ENCODE results near the gene SRSF6.
"Not testable (repeated sequence)": the region's sequence is repeated elsewhere in the genome, so short reads cannot be mapped to it uniquely, and the experiment has no call there.

Gene SRSF6

GRCh38 chr20:43457640-43458421, at the start of gene SRSF6:
Gene SRSF6 (plus strand): TSS chr20:43457896. CDS start chr20:43458034, 138 bp downstream.
- peak; percentile 83 to 94 for DNase-seq

GRCh38 chr20:43408848-43409576, 48.7 kb upstream of the SRSF6 start:
- peak; percentile 3 to 14 for DNase-seq

DNA sequence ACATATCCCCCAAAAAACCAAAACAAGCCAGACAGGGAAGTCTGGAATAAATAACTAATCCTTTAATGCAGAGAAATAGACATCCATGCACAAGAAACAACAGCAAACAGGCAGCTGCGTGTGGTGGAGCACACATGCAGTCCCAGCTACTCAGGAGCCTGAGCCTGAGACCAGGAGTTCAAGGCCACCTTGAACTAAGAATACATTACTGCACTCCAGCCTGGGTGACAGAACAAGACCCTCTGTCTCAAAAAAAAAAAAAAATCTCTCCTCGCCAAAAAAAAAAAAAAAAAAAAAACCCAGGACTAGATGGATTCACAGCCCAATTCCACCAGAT, 48.2 kb upstream of the SRSF6 start:
- DNase-seq, result no peak

GRCh38 chr20:43415661-43416430, 41.9 kb upstream of the SRSF6 start:
- DNase-seq, result no peak

GRCh38 chr20:43416591-43417228, 41.0 kb upstream of the SRSF6 start:
- DNase-seq, result no peak

DNA sequence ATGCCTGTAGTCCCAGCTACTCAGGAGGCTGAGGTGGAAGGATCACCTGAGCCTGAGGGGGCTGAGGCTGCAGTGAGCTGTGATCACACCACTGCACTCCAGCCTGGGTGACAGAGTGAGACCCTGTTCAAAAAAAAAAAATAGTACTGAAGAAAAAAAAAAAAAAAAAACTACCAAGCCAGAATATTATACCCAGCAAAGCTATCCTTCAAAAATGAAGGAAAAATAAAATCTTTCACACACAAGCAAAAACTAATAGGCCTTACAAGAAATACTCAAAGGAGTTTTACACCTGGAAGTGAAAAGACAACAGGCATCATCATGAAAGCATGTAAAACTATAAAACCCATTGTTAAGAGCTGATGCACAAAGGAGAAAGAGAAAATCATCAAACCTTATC, 37.5 kb upstream of the SRSF6 start:
- DNase-seq, result no peak

DNA sequence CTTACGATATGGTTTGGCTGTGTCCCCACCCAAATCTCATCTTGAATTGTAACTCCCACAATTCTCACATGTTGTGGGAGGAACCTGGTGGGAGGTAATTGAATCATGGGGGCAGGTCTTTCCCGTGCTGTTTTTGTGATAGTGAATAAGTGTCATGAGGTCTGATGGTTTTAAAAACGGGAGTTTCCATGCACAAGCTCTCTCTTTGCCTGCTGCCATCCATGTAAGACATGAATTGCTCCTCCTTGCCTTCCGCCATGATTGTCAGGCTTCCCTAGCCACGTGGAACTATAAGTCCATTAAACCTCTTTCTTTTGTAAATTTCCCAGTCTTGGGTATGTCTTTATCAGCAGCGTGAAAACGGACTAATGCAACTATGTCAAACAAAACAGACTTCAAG, 36.8 kb upstream of the SRSF6 start:
- DNase-seq, result not testable (repeated sequence)

DNA sequence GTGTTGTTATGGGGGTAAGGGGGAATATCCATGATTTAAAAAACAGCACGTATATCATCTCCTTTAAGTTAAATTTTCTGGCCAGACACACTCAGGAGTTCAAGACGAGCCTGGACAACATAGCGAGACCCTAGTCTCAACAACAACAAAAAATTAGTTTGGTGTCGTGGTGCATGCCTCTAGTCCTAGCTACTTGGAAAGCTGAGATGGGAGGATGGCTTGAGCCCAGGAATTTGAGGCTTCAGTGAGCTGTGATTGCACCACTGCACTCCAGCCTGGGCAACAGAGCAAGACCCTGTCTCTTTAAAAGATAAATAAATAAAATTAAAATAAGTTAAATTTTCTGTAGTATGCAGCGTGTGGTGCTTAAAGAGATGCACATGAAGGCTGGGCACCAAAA, 31.5 kb upstream of the SRSF6 start:
- DNase-seq, result no peak

GRCh38 chr20:43430265-43431133, 27.2 kb upstream of the SRSF6 start:
- no peak for DNase-seq

GRCh38 chr20:43431134-43431519, 26.6 kb upstream of the SRSF6 start:
- DNase-seq, result no peak

- no peak for DNase-seq
Measured at GRCh38 chr20:43432498-43432897, 25.2 kb upstream of the SRSF6 start.

DNA sequence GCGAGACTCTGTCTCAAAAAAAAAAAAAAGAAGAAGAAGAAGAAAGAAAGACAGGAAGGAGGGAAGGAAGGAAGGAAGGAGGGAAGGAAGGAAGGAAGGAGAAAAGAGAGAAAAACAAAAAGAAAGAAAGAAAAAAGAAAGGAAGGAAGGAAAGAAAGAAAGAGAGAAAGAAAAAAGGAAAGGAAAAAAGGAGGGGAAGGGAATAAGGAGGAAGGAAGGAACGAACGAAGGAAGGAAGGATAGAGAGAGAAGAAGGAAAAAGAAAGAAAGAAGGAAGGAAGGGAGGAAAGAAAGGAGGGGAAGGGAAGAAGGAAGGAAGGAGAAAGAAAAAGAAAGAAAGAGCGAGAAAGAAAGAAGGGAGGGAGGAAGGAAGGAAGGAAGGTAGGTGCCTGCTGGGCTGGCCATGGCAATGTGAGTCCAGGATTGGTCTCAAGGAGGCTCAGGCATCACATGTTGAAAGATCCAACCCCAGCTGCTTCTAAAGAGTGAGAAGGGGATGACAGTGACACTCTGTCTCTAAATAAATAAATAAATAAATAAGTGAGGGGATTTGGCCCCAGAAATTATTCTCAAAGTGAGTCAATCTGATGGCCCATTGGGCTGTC, 24.3 kb upstream of the SRSF6 start:
- no peak for DNase-seq

DNA sequence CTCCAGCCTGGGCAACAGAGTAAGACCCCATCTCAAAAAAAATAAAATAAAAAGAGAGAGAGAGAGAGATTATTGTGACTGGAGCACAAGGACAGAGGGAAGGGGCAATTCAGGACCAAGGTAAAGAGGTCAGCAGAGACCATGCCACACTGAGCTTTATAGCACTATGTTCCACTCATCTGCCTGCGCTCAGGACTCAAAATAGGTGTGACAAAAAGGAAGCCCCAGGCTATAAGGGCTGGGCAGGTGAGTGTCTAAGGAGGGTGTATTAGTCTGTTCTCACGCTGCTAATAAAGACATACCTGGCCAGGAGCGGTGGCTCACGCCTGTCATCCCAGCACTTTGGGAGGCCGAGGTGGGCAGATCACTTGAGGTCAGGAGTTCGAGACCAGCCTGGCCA, 23.1 kb upstream of the SRSF6 start:
- no peak for DNase-seq

DNA sequence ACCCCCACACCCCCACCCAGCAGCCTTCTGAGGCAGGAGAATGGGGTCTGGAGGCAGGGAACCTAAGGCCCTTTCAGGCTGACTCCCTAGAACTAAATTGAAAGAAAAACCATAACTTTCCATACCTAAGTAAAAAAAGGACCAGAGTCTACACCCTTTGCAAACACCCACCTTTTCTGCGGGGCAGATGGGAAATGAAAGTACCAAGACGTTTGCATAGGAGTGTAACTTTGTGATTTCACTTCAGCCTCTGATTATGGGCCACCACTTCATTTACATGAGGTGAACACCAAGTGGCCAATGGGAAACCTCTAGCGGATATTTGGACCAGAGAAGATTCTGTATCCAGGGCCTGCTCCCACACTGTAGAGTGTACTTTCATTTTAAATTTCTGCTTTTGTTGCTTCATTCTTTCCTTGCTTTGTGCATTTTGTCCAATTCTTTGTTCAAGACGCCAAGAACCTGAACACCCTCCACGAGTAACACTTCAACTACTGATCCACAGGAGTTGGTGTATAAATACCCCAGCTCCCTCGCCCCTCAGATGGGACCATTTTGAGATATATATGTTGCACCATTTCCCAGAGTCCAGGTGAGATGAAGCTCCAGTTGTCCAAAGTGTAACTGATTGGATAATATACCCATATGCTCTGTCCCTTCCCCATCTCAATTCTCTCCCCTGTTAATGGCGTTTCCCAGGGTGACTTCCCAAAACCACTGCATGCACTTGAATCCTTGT, 18.9 kb upstream of the SRSF6 start:
- no peak for DNase-seq

- no peak for DNase-seq
Measured at GRCh38 chr20:43440531-43440930, 17.2 kb upstream of the SRSF6 start.

DNA sequence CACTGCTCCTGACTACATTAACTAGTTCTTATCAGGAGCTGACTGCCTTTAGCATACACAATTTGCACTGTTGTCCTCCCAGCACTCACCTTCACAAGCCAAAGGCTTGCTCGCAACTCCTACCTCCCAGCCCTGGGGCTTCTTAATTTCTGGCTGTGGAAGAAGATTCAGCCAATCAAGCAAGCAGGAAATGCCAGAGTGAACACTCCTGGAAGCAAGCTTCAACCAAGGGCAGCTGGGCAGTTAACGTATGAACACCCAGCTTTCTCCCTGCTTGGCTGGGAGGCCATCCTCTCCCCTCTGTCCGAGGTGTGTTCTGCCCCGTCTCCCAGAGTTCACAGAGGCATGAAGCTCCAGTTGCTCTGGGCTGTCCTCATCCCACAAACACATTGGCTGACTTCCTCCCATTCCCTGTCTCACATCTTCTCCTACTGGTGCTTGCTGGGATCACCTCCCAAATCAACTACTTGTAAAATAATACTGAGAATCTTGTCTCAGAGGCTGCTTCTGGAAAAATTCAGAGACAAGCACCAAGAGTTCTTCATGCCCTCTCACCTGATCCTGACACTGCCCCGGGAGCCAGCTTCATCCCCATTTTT, 15.3 kb upstream of the SRSF6 start:
- DNase-seq, result no peak

- no peak for DNase-seq
Measured at GRCh38 chr20:43444107-43444506, 13.6 kb upstream of the SRSF6 start.

DNA sequence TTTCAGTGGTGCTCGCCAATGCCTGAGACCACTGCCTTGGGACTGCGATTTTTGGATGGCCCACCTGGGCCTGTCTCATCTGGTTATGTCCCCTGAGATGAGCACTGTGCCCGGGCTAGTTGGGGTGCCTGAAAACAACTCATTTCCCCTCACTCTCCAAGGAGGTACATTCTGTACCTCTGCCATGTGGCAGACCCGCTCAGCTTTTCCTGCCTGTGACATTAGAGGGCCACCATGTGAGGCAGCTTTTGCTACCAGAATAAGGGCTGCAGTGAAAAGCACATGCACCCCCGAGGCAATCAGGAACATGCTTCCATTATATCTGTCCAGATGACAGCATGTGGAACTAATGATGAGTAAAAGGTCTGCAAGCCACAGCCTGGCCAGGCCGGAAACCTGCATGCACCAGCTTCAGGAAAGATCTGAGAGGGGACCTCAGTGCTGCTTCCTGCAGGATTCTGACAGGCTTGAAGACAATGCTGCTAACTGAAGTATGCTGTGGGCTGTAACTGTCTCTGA, 11.3 kb upstream of the SRSF6 start:
- no peak for DNase-seq

DNA sequence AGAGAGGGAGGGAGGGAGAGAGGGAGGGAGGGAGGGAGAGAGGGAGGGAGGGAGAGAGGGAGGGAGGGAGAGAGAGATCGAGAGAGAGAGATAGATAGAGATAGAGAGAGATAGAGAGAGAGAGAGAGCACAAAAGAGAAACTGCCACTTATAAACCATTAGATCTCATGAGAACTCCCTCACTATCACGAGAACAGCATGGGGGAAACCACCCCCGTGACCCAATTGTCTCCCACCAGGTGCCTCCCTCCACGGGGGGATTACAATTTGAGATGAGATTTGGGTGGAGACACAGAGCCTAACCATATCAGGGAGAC, 9.3 kb upstream of the SRSF6 start:
- DNase-seq, result not testable (repeated sequence)

DNA sequence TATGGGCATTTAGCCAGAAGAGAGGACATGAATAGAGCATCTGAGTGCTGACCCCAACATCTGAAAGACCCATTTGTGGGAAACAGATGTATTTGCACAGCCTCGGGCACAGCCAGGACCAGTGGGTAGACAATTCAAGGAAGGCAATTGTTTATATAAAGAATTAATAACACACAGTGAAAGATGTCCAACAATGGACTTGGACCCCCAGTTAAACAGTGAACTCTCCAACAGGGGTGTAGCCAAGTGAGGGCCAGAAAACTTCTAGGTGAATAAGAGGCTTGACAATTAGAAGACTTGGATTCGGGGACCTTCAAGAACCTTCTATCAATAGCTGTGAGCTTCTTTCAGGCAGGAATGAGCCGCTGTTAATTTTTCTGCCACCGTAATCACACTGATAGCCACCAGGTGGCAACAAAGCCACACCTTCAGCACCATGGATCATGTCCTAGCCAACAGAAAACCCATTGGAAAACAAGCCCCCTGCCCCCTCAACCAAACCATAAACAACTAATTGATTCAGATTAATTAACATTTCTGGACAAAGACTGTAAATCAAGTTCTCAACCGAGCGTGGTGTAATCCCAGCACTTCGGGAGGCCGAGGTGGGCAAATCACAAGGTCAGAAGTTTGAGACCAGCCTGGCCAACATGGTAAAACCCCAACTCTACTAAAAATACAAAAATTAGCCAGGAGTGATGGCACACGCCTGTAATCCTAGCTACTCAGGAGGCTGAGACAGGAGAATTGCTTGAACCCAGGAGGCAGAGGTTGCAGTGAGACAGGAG, 8.8 kb upstream of the SRSF6 start:
- peak in 1 of 2 donors; percentile 54 for DNase-seq
